CD4-positive, alpha-beta T cell treated with Interferon gamma for 1 hour (primary cell): ENCODE measurements around the gene FGF18.
"Not testable (repeated sequence)": the region's sequence is repeated elsewhere in the genome, so short reads cannot be mapped to it uniquely, and the experiment has no call there.

Source experiments
- DNase-seq: peaks from one replicate; pipeline ENCODE4 v3.0.0-alpha.2; 2020

The FGF18 gene

DNA sequence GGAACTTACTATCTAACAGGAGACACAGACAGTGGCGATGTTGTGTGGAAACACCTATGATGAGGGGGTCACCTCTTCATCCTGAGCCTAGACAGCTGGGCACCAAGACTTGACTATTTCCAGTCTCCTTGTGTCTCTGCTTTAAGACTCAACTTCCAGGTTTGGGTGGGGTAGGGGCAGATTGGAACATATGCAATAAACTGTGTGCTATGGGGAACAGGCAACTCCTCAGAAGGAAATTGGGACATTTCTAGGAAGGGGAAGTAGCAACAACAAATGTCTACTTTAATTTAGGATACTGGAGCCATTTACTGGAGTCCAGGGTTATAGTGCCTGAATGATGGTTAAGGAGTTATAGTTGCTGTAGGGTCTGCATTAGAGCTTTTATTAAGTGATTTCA is 57.3 kb downstream of the FGF18 start:
- no peak for DNase-seq

GRCh38 chr5:171477101-171477500 is 57.7 kb downstream of the FGF18 start:
- DNase-seq = no peak

GRCh38 chr5:171477666-171478065 is 58.2 kb downstream of the FGF18 start:
- DNase-seq = no peak

- no peak for DNase-seq
These were observed 59.7 kb downstream of the FGF18 start for GRCh38 chr5:171478946-171479775.

- DNase-seq = no peak
These were observed 60.3 kb downstream of the FGF18 start for GRCh38 chr5:171479776-171480125.

DNA sequence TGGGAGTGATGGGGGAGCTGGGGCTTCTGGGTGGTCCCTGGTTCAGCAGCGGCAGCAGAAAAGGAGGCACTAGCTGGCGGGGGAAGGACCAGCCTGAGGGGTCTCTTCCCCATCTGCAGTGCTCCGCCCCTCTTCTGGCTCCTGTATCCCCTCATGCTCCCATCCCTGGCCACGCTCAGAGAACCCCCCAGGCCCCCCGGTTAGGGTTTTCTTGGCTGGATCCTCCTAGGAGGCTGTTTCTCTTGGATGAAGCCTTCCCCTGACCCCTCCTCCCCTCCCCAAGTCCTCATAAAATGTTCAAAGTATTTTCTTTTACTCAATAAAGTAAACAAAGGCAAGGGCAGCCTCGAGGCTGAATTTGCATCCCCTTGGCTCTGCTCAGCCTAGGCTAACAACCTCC is 60.8 kb downstream of the FGF18 start:
- DNase-seq = no peak

- DNase-seq = no peak
These were observed 62.4 kb downstream of the FGF18 start for GRCh38 chr5:171481571-171482433.

GRCh38 chr5:171482434-171482730 is 62.9 kb downstream of the FGF18 start:
- DNase-seq = no peak

DNA sequence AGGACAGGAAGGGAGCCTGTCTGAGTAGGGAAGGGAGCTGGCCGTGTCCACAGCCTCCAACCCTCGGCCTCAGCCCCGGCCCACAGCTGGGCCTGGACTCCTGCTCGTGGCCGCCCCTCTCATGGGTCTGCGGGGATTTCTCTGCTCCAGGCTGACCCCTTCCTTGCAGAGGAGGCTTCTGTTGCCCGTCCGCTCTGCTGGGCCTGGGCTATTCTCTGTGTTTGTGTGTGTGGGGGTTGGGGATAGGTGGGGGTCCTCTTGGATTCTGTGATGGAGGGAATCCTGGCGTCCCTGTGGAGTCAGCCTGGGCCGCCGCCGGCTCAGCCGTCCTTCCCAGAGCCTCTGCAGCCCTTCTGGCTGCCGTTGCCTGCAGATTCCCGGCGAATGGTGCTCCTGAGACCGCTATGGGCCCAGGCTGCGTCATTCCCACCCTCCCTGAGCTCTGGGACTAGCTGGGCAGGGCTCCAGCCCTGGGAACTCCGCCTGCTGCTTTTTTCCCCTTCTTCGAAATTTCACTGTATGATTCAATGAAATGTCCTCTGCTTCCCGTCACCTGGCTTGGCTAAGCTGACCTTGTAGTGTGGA is 64.2 kb downstream of the FGF18 start:
- no peak for DNase-seq

DNA sequence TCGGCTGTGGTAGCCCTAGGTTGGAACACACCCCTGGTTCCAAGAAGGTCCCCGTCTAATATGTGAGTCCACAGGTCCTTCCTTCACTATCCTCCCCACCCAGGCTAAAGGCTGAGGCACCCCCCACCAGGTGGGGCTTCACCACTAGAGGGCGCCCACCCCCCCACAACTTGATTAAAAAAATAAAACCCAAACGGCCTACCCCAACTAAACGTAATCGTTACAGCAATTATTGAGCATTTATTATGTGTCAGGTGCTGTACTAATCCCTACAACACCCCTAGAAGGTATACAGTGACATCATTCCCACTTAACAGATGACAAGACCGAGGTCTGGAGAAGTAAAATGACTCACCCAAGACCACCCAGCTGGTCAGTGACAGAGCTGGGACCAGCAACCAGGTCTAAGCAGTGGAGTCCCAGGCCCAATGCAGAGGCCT is 65.0 kb downstream of the FGF18 start:
- DNase-seq = no peak

DNA sequence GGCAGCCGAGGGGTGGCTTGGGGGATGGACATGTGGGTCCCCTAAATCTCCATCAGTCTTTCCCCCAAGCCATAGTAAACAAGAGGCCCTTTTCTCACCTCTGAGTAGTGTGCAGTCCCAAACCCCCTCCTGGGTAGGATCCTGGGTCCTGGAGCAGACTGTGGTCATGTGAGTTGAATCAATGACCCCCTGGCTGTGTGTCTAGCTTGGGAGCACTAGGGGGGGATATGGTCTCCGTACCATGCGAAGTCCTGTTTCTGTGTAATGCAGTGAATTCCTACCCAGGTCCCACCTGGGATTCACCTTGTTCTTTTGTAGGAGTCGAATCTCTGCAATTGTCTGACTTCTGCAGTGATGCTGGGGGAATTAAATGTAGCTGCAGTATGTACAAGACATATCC is 66.2 kb downstream of the FGF18 start:
- DNase-seq = no peak

GRCh38 chr5:171486613-171487012 is 67.2 kb downstream of the FGF18 start:
- no peak for DNase-seq

DNA sequence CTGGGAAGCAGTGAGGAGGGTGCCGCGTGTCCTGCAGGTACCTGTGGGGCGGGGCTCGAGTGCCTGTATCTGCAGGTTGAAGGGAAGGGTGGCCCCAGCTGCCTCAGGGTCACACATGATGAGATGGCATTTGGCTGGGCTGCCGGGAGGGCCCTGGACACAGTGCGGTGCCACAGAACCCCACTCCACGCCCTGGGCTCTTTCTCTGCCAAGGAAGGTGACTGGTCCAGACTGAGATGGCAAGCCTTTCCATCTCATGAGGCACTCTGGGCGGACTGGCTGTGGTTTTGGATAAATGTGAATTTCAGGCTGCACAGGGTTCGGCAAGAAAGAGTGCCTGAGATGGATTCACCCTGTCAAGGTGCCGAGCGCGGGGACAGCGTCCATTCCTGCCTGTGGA is 69.4 kb downstream of the FGF18 start:
- DNase-seq = no peak

GRCh38 chr5:171492781-171493180 is 73.3 kb downstream of the FGF18 start:
- no peak for DNase-seq

GRCh38 chr5:171493646-171494393 is 74.4 kb downstream of the FGF18 start:
- no peak for DNase-seq

- DNase-seq = no peak
These were observed 75.1 kb downstream of the FGF18 start for GRCh38 chr5:171494452-171495121.

DNA sequence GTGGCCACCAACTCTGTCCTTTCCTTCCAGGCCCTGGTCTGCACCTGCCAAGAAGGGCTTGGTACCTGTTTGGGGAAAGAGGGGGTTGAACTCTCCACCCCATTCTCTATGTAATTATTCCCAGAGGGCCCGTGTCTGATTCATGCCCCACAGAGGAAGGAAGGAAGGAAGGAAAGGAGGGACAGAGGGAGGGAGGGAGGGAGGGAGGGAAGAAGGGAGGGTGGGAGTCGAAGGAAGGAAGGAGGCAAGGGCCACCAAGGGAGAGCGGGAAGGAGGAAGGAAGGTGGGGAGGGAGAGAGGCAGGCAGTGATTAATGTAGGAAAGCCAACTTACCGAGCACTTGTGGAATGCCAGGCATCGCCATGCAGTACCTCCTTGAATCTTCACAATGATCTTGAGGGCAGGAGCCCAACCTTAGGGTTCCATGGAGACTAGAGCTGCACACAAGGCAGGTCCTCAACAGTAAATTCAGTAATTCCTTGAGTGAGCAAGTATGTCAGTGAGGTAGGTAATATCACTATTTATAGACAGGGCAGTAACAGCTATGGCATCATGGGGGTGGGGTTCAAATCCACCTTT is 75.8 kb downstream of the FGF18 start:
- no peak for DNase-seq

DNA sequence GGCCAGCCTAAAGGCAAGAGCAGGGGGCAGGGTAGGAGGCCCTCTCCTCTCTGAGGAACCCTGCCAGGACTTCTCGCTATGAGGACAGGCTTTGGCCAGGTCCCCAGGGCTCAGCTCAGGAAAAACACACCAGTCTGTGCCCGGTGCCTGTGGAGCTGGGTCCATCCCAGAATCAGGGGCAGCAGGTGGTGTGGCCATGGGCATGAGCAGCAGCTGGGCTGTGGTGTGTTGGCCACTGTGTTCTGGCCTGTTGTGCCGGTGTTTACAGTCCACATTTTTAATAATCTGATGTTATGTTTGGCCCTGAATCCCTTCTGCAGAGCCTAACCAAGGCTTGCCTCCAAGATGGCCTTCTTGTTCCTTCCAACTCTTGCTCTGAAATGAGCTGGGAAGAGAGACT is 77.0 kb downstream of the FGF18 start:
- DNase-seq = no peak

DNA sequence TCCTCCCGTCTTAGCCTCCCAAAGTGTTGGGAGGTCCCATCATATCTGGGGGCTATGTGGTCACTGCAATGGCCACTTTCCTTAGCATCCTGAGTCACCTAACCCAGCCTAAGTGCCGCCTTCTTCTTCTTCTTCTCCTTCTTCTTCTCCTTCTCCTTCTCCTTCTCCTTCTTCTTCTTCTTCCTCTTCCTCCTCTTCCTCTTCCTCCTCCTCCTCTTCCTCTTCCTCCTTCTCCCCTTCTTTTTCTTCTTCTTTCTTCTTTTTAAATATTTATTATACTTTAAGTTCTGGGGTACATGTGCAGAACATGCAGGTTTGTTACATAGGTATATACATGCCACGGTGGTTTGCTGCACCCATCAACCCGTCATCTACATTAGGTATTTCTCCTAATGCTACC is 78.0 kb downstream of the FGF18 start:
- not testable (repeated sequence) for DNase-seq

- no peak for DNase-seq
These were observed 78.7 kb downstream of the FGF18 start for GRCh38 chr5:171498166-171498565.

DNA sequence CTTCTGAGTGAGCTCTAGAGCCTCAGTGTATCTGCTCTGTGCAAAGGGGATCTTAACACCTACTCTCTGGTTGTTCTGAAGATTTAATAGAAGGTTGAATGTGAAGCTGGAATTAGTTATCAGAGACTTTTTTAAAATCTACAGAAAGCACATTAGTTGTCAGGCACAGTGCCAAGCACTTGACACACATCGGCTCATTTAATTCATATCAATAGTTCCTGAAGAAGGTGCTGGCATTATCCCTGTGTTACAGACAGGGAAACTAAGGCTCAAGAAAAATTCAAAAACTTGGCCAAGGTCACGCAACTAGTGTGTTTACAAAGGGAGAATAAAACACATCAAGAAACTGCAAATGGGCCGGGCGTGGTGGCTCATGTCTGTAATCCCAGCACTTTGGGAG is 80.2 kb downstream of the FGF18 start:
- DNase-seq = no peak

GRCh38 chr5:171505473-171506043 is 86.1 kb downstream of the FGF18 start:
- DNase-seq = no peak
